MM.1S (cell line): Measurements from ENCODE around the gene ANKS1B.

Experiments
- EZH2 ChIP-seq: fragments of 300-600 bp; sonication (generic); optimal IDR thresholded peaks from 2 replicates; pipeline ENCODE3; 2017; ENCODE audit warnings: low read depth, mild to moderate bottlenecking, antibody characterized with exemption, low read length, mixed read lengths
- EZH2phosphoT487 ChIP-seq: fragments of 300-600 bp; sonication (generic); IDR thresholded peaks from 2 replicates; pipeline ENCODE4 v1.6.1; 2018; ENCODE audit warnings: antibody characterized with exemption, low read length
- TF ChIP-seq, protein P1 (sequence below): fragments of 300-600 bp; sonication (generic); IDR thresholded peaks from 2 replicates; pipeline ENCODE4 v1.5.1; 2016; ENCODE audit warnings: antibody characterized with exemption, low read length, mixed read lengths

DNA sequence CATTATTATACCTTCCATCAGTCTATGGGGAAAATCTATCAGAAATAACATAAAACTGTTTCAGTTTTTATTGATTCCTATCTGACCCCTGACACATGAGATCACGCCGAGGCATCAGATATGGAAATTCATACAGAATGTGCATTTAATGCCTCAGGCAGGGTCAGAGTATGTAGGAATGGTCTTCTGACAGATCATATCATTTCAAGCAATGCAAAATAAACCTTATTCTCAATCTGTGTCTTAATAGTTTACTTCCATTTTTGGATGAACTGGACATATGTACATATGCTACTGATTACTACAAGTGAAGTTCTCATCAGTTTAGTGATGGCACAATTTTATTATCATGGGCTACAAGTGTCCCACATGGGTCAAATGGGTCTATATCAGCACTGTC lies 150.0 kb downstream of the ANKS1B start:
- TF ChIP-seq, protein P1, sequence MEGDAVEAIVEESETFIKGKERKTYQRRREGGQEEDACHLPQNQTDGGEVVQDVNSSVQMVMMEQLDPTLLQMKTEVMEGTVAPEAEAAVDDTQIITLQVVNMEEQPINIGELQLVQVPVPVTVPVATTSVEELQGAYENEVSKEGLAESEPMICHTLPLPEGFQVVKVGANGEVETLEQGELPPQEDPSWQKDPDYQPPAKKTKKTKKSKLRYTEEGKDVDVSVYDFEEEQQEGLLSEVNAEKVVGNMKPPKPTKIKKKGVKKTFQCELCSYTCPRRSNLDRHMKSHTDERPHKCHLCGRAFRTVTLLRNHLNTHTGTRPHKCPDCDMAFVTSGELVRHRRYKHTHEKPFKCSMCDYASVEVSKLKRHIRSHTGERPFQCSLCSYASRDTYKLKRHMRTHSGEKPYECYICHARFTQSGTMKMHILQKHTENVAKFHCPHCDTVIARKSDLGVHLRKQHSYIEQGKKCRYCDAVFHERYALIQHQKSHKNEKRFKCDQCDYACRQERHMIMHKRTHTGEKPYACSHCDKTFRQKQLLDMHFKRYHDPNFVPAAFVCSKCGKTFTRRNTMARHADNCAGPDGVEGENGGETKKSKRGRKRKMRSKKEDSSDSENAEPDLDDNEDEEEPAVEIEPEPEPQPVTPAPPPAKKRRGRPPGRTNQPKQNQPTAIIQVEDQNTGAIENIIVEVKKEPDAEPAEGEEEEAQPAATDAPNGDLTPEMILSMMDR, result no peak
- TF ChIP-seq EZH2 (no peak), EZH2phosphoT487 (no peak)
